Measurements from ENCODE around the gene WDFY4.

The WDFY4 gene

DNA sequence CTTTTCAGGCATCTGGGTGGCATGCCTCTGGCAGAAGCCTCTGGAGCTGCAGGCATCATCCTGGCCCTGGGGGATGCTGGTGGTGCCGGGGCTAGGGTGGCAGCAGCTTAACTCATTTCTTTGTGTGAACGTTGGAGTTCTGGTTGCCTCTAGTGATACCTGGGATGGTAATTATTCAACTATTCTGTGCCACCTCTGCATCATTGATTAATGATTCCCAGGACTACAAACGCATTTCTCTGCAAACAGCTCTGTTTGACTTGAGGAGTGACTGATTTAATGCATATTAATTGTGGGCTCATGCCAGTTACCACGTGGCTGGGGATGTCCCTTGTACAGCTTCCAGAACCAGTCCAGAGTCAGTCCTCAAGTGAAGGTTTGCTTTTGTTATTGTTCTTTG, 199.0 kb downstream of the WDFY4 start:
- TF ChIP-seq, protein P1, sequence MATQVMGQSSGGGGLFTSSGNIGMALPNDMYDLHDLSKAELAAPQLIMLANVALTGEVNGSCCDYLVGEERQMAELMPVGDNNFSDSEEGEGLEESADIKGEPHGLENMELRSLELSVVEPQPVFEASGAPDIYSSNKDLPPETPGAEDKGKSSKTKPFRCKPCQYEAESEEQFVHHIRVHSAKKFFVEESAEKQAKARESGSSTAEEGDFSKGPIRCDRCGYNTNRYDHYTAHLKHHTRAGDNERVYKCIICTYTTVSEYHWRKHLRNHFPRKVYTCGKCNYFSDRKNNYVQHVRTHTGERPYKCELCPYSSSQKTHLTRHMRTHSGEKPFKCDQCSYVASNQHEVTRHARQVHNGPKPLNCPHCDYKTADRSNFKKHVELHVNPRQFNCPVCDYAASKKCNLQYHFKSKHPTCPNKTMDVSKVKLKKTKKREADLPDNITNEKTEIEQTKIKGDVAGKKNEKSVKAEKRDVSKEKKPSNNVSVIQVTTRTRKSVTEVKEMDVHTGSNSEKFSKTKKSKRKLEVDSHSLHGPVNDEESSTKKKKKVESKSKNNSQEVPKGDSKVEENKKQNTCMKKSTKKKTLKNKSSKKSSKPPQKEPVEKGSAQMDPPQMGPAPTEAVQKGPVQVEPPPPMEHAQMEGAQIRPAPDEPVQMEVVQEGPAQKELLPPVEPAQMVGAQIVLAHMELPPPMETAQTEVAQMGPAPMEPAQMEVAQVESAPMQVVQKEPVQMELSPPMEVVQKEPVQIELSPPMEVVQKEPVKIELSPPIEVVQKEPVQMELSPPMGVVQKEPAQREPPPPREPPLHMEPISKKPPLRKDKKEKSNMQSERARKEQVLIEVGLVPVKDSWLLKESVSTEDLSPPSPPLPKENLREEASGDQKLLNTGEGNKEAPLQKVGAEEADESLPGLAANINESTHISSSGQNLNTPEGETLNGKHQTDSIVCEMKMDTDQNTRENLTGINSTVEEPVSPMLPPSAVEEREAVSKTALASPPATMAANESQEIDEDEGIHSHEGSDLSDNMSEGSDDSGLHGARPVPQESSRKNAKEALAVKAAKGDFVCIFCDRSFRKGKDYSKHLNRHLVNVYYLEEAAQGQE (IDR thresholded peaks at IDR 0.05; ENCODE audit: insufficient read depth in 1 of 2, low read depth in 2 of 2, low read length in 2 of 2), result no peak
- TF ChIP-seq FOXP2 (optimal IDR thresholded peaks at IDR 0.05; ENCODE audit: borderline replicate concordance, extremely low read depth, extremely low read length, insufficient read depth) (no peak), TAF1 (IDR thresholded peaks at IDR 0.05; ENCODE audit: borderline replicate concordance, insufficient read depth, low read length) (no peak)

DNA sequence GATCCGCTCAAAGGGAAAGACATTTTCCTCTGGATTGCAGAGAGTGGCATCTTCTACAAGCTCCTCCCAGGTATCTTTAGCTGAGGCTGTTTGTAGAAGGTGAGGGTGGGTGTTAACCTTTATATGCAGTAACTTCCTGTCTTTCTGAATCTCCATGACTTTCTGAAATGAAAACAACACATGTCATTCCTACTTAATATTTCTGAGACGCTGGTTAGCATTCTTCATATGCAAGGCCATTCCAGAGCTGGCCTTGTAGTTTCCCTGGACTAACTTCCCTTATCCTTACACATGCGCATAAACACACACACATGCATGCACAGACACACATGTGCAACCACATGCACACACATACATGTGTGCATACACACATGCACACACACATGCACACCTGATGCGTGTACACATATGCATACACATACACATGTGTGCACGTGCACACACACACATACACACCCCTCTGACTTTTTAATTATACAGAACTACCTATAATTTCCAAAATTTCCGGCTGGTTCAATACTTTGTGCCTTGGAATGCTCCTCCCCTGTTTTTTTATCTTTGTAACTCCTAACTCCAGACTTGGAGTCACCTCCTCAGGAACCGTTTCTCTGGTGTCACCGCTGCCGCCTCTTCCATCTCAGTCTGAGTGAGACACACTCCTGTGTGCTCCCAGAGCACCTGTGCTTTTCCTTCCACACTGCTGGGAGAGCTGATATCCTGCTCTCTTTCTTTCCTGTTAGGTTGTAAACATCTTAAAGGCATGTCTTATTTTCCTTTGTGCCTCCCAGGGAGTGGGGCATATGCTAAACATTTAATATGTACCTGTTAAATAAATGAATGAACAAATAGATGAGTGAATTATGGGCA, 199.7 kb downstream of the WDFY4 start:
- TF ChIP-seq FOXP2 (optimal IDR thresholded peaks at IDR 0.05; ENCODE audit: borderline replicate concordance, extremely low read depth, extremely low read length, insufficient read depth) (no peak), TAF1 (IDR thresholded peaks at IDR 0.05; ENCODE audit: borderline replicate concordance, insufficient read depth, low read length) (no peak), SIN3A (IDR thresholded peaks at IDR 0.05; ENCODE audit: borderline replicate concordance, insufficient read depth, low read length) (no peak), POLR2AphosphoS5 (IDR thresholded peaks at IDR 0.05; ENCODE audit: low read depth, low read length) (no peak)

DNA sequence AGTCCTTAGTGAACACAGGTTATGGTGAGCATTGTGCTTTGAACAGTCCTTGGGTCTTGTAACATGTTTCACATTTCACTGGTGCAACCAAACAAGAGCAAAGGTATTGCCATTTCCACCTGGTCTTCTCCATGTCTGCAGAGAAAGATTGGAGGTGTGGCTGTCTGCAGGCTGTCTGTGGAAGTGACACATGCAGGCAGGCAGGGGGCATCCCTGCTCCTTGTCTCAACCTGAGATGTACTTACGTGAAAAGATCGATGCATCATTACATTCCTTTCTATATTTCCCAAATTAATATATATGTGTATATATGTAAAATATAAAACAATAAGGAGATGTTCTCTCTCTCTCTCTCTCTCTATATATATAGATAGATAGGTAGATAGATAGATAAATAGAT, 200.7 kb downstream of the WDFY4 start:
- no peak for TF ChIP-seq SIN3A (IDR thresholded peaks at IDR 0.05; ENCODE audit: borderline replicate concordance, insufficient read depth, low read length)
- no peak for TF ChIP-seq TAF1 (IDR thresholded peaks at IDR 0.05; ENCODE audit: borderline replicate concordance, insufficient read depth, low read length)
- TF ChIP-seq POLR2AphosphoS5 (IDR thresholded peaks at IDR 0.05; ENCODE audit: low read depth, low read length), result no peak
- TF ChIP-seq, protein P1 (IDR thresholded peaks at IDR 0.05; ENCODE audit: insufficient read depth in 1 of 2, low read depth in 2 of 2, low read length in 2 of 2), result no peak
- TF ChIP-seq FOXP2 (optimal IDR thresholded peaks at IDR 0.05; ENCODE audit: borderline replicate concordance, extremely low read depth, extremely low read length, insufficient read depth), result no peak

DNA sequence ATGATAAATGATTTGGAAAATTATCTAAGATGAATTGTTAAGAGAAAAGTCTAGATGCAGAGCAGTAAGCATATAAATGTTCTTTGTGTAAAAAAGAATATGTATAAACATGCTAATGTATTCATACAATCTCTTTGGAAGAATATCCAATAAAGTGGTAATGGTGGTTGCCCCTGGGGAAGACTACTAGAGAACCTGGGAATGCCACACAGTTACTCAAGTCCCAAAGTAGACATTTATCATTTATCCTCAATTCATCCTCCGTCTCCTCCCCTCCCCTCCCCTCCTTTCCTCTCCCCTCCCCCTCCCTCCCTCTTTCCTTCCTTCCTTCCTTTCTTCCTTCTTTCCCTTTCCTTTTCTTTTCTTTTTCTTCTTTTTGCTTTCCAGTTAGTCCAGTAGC, 203.3 kb downstream of the WDFY4 start:
- TF ChIP-seq, protein P1 (IDR thresholded peaks at IDR 0.05; ENCODE audit: insufficient read depth in 1 of 2, low read depth in 2 of 2, low read length in 2 of 2), result no peak
- TF ChIP-seq SIN3A (IDR thresholded peaks at IDR 0.05; ENCODE audit: borderline replicate concordance, insufficient read depth, low read length) (no peak), FOXP2 (optimal IDR thresholded peaks at IDR 0.05; ENCODE audit: borderline replicate concordance, extremely low read depth, extremely low read length, insufficient read depth) (no peak), POLR2AphosphoS5 (IDR thresholded peaks at IDR 0.05; ENCODE audit: low read depth, low read length) (no peak), TAF1 (IDR thresholded peaks at IDR 0.05; ENCODE audit: borderline replicate concordance, insufficient read depth, low read length) (no peak)

DNA sequence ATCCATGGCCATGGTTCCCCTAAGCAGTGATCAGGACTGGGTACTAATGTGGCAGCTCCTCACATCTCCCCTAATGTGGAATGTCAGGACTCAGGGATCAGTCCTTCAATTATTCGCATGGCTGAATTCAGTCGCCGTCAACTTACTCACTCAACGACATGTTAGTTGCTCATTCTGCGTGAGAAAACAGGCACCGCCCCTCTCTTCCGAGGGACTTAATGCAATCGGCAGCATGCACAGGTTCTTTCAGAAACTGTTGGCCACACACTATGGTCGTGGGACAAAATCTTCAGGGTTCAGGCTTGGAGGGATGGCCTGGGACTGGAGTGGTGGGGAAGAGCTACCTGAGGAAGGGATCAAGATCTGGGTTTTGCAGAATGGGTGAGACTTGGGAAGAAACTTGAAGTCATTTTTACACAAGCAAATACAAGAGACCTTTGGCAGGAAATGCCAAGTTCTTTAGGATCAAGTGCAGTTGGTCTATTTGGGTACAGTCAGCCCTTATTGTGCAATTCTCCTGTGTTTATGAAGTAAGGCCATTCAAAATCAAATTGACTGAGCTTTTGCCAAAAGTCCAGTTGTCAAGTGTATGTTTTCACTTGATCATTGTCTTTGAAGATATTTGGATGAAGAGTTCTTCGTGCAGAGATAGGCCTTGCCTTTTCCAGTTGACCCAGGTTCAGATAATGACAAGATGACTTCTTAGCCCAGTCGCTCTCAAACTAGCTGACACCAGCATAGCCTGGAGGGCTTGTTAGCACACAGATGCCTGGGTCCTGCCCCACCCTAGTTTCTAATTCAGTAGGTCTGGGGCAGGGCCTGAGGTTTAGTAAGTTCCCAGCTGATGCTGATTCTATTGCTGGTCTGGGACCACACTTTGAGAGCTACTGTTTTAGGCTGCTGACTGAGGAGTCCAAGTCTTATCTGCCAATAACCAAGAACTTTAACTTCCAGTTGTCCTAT, 206.5 kb downstream of the WDFY4 start:
- TF ChIP-seq SIN3A (IDR thresholded peaks at IDR 0.05; ENCODE audit: borderline replicate concordance, insufficient read depth, low read length), result no peak
- TF ChIP-seq FOXP2 (optimal IDR thresholded peaks at IDR 0.05; ENCODE audit: borderline replicate concordance, extremely low read depth, extremely low read length, insufficient read depth), result no peak
- TF ChIP-seq, protein P1 (IDR thresholded peaks at IDR 0.05; ENCODE audit: insufficient read depth in 1 of 2, low read depth in 2 of 2, low read length in 2 of 2), result no peak
- TF ChIP-seq TAF1 (IDR thresholded peaks at IDR 0.05; ENCODE audit: borderline replicate concordance, insufficient read depth, low read length), result no peak
- no peak for TF ChIP-seq POLR2AphosphoS5 (IDR thresholded peaks at IDR 0.05; ENCODE audit: low read depth, low read length)
